T-helper 22 cell (primary cell): ENCODE results near the gene CXCL12.

Source experiments
- DNase-seq: peaks from one replicate; pipeline ENCODE4 v3.0.0-alpha.2; 2020; ENCODE audit warnings: low read depth

Gene CXCL12

DNA sequence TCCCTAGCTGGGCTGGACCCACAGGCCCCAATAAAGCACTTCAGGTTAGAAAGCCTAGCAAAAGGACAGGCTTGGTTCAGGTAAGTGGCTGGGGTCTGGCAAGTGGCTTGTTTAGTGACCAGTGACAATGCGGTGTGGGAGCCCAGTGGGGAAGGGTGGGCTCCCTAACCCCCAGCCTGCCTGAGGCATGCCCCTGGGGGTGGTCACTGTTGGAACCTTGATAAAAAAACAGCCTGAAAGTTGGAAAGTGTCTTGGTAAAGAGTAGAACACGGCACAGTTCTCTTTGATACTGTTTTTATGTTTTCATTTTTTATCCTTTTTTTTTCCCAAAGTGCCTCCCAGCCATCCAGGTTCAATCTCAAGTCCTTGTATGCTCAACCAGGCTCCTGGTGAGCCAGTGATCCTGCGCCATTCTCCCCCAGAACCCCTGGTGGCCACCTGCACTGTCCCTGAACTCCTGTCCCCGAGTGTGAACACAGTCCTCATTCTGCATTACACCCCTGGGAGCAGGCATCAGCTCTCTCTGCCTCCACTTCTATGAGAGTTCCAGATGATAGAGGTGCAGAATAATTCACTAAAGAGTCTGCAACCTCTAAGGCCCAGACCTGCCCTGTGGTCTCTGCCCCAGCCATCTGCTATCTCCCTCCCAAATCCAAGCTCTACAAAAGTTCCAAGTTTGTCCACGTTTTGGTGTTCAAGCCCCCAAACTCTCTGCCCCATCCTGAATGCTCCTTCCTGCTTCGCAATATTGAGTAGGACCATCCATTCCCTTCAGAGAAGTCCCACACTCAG, 15.0 kb upstream of the CXCL12 start:
- no peak for DNase-seq

DNA sequence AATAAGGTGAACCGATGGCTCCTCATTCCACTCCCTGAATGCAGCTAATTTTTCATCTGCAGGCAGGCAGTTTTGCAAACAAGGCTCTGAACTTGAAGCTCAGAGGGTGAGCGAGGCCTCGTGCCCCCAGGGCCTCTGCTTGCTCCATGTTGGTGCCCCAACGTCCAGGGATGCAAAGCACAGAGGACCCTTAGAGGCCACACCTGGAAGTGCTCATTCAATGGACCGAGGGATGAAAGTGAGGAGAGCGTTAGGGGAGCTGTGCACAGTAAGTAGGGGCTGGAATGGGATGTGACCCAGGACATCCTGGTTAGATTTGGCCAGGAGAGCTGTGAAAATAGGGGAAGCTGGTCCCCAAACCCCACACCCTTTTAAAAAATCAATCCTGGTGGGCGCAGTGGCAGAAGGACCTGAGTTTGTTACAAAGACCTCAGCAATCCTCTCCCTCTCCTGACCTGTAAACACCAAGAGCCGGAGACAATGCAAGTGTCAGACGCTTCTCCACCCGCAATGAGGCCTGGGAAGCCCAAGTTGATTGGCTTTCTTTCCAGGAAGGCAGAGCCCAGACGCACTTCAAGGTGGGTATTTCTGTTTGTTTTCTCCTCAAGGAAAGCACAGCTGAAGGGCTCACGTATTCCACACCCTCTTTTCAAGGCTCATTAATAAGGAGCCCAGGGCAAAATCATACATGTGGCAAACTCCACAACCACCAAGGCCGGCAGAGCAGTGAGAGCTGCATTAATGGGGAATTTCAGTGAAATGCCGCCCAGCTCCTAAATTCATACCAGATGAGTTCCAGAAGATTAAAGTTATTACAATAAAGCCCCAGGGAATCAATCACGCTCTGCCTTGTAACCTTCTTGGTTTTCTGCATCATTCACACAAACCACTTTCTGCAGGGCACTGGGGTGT, 14.1 kb upstream of the CXCL12 start:
- DNase-seq = no peak

DNA sequence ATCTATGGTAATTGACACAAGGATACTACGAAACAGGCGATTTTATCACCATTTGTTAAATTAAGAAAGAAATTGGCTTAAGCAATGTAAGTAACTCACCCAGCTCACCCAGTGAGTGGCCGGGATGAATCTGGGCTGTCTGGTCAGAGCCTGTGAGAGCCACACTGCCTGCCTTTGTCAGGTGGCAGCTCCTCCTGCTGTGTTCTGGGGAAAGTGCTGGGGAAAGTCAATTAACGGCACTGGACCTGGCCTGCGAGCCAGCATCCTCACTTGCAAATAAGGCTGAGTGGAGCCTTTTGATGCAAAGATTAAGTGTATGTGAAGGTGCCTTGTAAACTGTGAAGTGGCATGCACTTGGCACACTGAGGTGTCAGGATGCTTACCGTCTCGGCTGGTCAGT, 13.4 kb upstream of the CXCL12 start:
- no peak for DNase-seq

DNA sequence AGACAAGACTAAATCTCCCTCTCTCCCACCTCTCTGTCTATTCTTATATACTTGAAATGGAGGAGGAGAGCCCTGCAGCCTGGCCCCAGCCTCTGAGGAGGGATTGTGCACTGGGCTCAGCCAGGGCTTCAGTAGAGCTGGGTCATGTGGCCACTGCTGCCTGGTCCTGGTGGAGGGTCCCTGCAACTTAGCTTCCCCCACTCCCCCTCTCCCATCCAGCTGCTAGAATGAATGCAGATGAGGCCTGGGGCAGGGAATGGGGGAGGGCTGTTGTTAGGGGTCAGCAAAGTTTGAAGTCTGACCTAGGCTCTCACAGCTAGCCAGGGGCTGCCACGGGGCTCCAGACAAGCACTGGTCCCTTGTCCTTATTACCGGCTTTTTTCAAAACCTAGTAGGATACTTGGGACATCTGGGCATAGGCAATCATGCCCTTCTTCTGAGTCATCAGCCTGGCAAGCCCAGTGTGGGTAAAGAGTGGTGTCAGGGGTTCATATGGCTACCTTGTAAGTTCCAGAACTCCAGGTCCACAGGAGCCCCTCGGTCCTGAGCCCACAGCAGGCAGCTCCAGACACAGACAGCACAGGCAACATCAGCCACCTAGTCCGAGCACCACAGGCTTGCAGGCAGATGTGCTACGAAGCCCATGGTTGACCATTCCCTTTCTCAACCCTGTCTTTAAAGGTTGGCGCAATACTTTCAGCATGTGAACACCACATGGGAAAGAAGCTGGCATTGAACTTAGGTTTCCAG, 12.8 kb upstream of the CXCL12 start:
- DNase-seq = no peak

DNA sequence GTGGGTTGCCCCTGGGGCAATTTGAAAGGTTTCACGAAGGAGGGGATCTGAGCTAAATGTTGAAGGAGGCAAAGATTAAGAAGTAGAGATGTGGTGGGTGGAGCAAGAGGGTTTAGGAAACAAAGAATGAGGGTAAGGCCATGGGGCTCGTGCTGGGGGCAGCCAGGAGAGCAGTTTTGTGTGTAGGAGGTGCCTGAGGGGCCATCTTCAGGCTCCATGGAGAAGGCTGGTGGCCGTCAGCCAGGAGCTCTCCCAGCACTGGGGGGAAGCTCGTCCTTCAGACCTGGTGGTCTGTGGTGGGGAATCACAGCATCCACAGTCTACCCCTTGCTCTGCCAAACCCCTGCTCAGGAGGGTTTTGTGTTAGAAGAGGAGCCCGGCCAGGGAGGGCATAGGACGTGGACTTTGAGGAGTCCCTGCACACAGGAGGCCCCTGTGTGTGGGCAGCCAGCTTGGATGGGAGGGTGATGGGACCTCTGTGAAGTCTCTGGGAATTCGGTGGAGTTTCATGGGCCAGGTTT, 11.8 kb upstream of the CXCL12 start:
- no peak for DNase-seq

DNA sequence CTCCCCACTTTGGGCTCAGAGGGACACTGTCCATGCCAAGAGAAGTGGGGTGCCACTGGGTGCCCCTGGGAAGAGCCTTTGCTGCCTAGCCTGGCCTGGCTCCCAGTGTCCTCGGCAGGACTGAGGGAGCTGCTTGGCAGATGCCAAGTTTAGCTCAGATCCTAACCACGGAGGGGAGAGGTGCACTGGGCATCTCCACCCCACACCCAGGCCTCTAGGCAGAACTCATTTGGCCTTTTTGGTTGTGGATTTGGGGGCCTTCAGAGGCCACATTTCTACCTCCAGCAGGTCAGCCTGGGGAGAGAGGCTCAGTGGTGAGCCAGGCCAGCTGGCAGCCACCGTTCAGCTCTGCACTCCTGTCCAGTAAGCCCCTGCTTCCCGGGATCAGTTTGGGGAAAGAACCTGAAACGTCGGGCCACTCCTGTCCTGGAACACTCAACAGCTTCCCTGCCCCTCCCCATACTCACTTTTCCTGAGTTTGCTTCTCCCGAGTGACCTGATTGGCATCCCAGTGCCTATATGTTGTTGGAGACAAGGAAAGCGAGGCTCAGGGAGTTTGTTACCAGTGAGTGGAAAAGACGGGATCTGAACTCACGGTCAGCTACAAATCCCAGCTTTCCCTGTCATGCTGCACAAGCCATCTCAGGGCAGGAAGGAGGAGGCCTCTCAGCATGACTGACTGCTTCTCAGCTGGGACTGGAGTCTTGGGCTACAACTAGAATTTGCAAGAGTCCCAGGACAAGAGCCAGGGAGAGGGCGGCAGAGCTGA, 11.2 kb upstream of the CXCL12 start:
- DNase-seq = no peak

DNA sequence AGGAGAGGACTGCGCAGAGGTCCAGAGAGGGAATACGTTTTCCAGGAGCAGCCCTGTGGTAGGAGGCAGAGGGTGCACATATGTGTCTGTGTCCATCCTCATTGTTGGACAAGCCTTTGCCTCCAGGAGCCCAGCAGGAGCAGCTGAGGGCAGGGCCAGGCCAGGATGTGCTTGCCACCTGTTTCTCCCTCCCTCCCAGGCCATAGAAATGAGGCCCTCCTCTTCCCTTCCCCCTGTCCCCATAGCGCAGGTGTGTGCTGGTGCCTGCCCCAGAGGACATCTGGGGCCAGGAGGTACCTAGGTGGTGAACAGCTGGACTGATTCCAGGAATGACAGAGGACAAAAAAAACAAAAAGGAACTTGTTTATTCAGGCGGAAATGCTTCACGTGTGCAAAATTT, 10.5 kb upstream of the CXCL12 start:
- DNase-seq = no peak

DNA sequence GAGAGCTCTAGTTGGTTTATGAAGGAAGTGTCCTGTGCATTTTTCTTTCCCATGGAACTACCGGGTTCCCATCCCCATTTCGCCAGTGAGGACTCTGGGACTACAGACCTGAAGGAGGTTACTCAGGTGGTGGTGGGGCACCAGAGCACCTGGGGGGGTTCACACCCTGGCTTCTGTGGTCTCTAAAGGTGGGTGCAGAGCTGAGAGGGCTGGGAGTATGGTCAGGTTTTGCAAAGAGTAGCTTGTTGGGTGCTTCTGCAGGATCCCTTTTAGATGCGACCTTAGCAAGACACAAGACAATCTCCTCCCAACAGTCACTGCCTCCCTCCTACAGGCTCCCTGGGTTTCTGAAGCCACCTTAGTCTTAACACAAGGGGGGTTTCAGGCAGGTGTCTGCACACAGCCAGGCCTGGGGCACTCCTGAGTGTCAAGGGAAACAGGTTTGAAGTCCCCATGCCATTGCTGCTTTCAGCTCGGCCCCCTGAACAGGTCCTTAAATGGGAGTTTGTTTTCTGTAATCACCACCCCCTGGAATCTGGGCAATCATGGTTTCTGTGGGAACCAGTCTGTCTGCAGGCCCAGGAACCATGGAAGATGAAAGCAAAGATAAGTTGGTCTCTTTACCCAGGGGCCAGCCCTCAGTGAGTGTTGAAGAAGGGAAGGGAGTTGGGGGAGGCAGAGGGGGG, 9.9 kb upstream of the CXCL12 start:
- no peak for DNase-seq

DNA sequence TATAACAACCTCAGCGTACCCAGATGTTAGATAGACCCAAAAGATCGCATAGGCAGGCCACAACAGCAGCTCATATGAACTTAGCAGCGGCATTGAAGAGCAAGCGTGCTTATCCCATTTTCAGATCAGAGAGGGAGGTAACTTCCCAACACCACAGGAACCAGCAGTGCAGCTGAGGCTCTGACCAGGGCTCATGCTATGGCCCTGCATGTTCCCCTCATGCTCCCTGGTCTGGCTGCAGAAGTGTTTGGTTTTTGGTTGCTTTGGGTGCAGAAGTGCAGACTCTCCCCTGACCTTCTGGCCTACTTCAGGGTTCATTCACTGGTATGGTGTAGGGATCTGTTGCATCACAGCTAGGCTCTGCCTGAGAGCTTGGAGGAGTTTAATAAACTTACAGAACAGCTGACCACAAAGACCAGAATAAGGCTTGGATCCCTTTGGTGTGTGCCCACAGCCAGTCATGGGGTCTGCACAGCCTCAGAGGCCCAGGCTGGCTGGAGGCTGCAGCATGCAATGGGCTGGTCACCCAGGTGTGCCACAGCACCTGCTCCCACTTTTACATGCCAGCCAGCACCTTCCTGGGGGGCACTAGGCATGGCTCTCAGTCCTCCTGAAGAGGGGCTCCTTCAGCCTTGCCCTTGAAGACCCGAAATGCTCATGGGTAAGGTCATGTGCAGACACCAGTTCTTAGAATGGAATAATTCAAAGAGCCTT, 9.1 kb upstream of the CXCL12 start:
- no peak for DNase-seq

DNA sequence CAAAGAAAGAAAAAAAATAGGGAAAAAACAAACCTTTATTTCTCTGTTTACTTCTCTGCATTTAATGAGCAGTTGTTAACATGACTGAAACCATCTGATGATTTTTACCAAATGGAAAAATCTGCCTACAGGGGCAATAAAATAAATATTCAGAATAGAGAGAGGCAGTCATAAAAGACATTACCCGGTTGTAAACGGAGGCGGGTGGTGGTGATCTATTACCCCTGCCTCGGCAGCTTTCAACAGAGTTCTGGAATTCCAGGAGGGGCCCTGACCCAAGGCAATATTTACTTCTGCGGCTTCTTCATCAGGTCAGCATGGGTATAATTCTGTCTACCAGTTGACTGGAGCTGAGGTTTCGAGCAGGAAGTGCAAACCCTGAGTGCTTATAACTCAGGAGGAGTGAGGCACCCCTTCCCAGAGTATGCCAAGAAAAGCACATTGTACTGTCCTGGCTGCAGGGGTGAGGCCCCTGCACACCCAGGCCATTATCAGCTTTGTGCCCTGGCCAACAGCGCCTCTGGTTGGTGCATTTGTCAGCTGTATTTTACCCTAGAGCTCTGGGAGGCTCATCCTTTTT, 8.2 kb upstream of the CXCL12 start:
- DNase-seq = no peak

DNA sequence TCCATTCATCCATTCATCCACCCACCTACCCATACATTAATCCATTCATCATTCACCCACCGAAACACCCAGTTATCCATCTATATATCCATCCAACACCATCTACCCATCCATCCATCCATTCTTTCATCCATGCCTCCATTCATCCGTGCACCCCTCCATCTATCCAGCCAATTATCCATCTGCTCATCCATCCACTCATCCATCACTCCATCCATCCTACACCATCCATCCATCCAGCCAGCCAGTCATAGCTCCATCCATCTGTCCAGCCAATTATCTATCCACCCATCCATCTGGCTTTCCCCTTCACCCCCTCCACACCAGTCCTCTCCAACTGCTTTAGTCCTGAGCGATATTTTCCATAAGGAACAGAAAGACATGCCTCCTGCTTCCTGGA, 7.5 kb upstream of the CXCL12 start:
- no peak for DNase-seq

DNA sequence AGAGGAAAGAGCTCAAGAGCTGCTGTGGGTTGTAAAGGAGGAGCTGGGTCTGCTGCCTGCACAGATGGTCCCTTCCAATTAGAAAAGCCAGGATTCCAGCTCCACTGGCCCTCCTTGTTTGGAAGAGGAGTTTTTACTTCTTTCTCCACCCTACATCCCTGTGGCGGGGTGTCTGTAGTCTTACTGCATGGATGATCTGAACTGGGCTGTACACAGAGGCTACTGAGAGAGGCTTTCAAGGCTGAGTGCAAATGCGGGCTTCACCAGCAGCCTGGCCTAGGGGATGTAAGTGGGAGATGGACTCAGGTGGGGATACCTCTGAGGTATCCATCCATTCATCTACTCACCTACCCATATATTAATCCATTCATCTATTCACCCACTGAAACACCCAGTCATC, 7.1 kb upstream of the CXCL12 start:
- DNase-seq = no peak

DNA sequence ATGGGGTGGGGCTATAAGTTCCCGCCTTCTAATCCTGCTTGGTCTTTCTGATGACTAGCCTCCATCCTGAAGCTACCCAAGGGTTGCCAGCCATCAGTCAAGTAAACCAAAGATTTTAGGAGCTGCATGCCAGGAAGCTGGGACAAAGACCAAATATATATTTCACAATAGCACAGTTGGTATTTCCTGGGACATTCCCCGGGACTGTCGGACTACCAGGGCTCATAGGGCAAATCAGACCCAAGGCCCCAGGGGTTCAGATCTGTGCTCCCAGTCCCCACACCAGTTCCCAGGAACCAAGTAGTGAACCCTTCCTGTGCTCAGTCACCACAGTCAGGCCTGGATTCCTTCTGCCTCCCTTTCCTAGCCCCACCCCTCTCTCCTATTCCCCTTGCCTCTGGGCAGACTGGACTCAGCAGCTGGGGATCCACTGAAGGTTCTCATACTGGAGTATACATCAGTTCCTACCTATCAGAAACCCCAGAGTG, 5.7 kb upstream of the CXCL12 start:
- no peak for DNase-seq

DNA sequence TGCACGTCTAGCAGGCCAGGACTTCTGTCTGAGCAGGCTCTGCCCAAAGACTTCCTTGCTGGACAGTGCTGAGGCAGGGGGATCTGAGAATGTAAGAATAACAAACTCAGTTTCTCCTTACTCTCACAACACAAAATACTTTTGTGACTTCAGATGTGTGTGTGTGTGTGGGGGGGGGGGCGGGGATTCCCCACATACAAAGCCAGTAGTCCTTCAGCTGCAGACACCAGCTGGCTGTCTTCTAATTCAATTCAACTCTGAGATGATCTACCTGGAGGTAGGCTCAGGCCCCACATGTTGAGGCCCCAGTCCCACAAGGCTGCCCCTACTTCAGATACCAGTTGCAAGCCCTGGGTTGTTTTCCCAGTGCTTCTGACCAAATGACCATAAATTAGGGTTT, 4.7 kb upstream of the CXCL12 start:
- DNase-seq = no peak

DNA sequence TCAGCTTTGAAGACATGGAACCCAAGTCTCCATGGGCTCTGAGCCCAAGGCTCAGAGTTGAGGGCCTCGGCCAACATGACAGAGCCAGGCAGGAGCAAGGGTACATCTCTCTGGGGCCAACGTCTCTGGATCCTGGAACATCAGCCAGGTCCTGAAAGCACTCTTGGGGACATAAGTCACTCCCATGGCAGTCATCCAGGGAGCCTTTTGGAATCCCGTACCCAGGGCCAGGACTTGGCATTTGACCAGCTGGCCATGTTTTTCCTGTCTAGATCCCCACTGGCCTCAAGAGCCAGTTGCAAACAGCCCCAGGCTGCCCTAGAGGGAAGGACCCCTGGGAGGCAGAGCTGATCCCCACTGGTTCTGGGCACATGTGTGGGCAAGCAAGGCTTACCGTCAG, 4.3 kb upstream of the CXCL12 start:
- DNase-seq = no peak

DNA sequence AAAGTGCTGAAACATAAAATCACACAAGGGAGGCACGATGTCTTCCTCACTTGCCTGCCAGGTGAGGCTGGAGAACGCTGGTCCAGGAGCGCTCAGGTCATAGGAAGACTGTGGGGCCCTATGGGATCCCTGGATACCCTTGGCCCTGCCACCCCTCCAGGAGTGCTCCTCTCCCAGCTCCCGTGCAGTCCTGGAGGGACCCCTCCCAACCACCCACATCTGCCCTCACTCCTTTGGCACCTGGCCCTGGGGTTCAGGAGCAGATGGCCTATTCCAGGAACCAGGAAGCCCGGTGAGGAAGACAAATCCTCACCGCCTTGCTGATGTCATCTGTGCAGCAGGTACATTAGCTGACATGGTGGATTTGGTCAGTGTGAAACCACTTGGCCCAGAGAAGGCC, 3.7 kb upstream of the CXCL12 start:
- DNase-seq = no peak

DNA sequence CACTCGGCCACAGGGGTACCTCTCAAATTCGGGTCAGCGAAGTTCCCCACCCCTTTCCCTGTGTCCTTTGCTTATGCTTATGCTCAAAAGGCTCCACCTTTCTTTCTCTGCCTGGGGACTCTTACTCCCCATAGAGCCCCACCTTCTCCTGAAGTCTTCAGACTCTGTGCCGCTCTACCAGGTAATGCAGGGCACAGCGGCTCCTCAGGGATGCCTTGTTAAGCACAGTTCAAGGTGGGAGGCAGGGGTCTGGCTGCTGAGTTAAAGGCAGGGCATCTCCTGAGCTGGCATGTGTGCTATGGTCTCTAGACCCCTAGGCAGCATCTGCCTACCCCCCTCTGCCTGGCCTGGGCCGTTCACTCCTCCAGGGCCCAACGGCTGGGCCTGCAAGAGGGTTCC, 3.0 kb upstream of the CXCL12 start:
- no peak for DNase-seq

DNA sequence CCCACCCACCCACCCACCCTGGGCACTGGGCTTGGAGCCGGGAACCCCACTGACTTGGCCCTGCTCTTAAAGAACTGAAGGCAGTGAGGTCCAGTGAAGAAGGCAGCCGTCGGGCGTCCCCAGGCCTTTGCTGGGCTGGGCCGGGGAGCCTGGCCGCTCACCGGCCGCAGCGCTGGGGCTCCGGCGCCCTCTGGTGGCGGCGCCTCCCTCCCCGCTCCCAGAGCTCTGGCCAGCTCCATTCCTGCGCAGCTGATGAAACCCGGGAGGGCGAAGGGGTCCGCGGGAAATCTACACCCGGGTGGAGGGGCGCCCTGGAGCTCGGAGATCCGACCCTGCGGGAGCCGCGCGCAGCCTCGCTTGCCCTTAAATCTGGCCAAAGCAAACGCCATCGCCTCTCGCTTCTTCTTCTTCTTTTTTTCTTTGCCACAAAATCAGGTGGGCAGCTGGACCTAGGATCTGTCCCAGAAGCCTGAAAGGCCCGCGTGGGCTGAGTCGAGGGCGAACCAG, 1.7 kb upstream of the CXCL12 start:
- DNase-seq = no peak

DNA sequence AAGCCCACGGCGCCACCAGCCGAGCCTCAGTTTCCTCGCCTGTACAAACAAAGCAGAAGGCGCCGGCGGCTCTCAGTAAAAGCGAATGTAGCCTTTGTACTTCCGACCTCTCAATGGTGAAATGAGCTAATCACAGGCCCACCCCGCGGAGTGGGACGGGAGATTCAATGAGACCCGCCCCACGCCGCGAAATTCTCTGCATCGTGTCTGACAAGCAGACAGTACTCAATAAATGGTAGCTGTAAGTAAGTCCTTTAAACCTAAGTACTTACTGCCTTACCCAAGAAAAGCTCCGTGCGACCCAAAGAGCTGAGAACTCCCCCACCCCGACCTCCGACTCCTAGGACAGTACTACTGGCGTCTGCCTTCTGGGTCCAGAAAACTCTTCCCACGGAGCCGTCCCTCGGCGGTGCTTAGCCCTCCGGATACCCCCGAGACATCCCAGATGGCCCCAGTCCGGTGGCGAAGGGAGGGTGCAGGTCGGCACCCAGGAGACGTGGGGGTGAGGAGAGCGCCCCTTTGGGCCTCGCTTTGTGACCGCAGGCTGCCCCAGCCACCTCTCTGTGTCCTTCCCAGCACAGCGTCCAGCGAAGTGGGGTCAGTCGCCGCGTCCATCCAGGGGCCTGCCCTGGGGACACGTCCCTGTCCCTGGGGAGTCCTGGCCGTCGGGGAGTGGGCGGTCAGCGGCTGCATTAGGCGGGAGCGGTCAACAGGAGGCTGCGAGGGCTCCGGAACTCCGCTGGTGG, 972 bp upstream of the CXCL12 start:
- DNase-seq = no peak
